A549 (cell line): ENCODE results near the gene UBE2E1. TPM values are rescaled to one million over a fixed set of nuclear protein-coding genes. Genes with fewer than 3 reads are reported as not detected.
A peak's percentile ranks its signal among the peaks of the same experiment; 100 is the strongest.

Source experiments
- ATAC-seq, 2 experiments: fragments of 200-7000 bp in 1 of 2; fragments of >200 bp in 1 of 2; cut with Nextera tagmentation in 1 of 2; cut with Tn5 transposase in 1 of 2; 3 replicates each; pipeline versions ENCODE4 v1.8.0 to v1.9.1; 2018 to 2020; ENCODE audit warnings: mild to moderate bottlenecking in 1 of 2, moderate library complexity in 1 of 2
- CTCF ChIA-PET: fragments of 300-600 bp; sonication (Branson Sonifier 250); formaldehyde crosslinking; extraction: SDS; loops from one replicate; lab custom pipeline; 2021; ENCODE audit warnings: antibody characterized with exemption, inconsistent platforms; lab: Yijun Ruan, JAX
- POLR2A ChIA-PET: fragments of 350-600 bp; formaldehyde crosslinking; extraction: SDS; loops from one replicate; lab custom pipeline; 2021; ENCODE audit warnings: antibody characterized with exemption, inconsistent platforms; lab: Yijun Ruan, JAX
- DNase-seq, 2 experiments: peaks; one replicate each; pipeline versions ENCODE4 v3.0.0 to v3.0.0-alpha.2; 2011 to 2016; ENCODE audit warnings: low read depth in 1 of 2, low spot score in 1 of 2
- FAIRE-seq: peaks from 2 replicates; lab custom pipeline; 2011; peaks lifted over from hg19 to GRCh38; lab: Jason Lieb, UNC
- H3K27ac ChIP-seq, 2 experiments: fragments of >200 bp; sonication (Bioruptor Twin); formaldehyde crosslinking; 3 replicates each; pipeline ENCODE4 v1.5.1; 2016 to 2017
- H3K4me1 ChIP-seq: fragments of >200 bp; sonication (Bioruptor Twin); formaldehyde crosslinking; 3 replicates; pipeline ENCODE4 v1.6.1; 2016
- H3K4me2 ChIP-seq: fragments of >200 bp; sonication (Bioruptor Twin); formaldehyde crosslinking; 3 replicates; pipeline ENCODE4 v1.6.1; 2016
- H3K4me3 ChIP-seq: fragments of >200 bp; sonication (Bioruptor Twin); formaldehyde crosslinking; 3 replicates; pipeline ENCODE4 v1.5.1; 2016
- H3K9me3 ChIP-seq: fragments of >200 bp; sonication (Bioruptor Twin); formaldehyde crosslinking; 3 replicates; pipeline ENCODE4 v1.6.1; 2016
- BCL3 ChIP-seq: fragments of >200 bp; sonication (Bioruptor Twin); formaldehyde crosslinking; IDR thresholded peaks from 3 replicates; pipeline ENCODE4 v1.6.1; 2016
- CBX2 ChIP-seq: fragments of 200-600 bp; sonication (generic); IDR thresholded peaks from 2 replicates; pipeline ENCODE4 v1.6.1; 2016; ENCODE audit warnings: low read depth, mild to moderate bottlenecking, borderline replicate concordance
- CEBPB ChIP-seq, 2 experiments: fragments of >200 bp in 1 of 2; sonication (Bioruptor Twin) in 1 of 2; formaldehyde crosslinking in 1 of 2; IDR thresholded peaks; 2 replicates each; pipeline ENCODE4 v1.6.1; 2012 to 2016
- CHD4 ChIP-seq: fragments of 200-600 bp; sonication (generic); IDR thresholded peaks from 2 replicates; pipeline ENCODE4 v1.6.1; 2016; ENCODE audit warnings: antibody characterized with exemption, mild to moderate bottlenecking, borderline replicate concordance
- CTCF ChIP-seq: fragments of >200 bp; sonication (Bioruptor Twin); formaldehyde crosslinking; IDR thresholded peaks from 3 replicates; pipeline ENCODE4 v1.5.1; 2016
- EHMT2 ChIP-seq: fragments of 200-600 bp; sonication (generic); IDR thresholded peaks from 2 replicates; pipeline ENCODE4 v1.6.1; 2016; ENCODE audit warnings: antibody characterized with exemption, low read depth, mild to moderate bottlenecking, moderate library complexity
- ELK1 ChIP-seq: fragments of 150-350 bp; IDR thresholded peaks from 2 replicates; pipeline ENCODE4 v1.6.1; 2014; ENCODE audit warnings: low read depth, mild to moderate bottlenecking, low read length
- HDAC2 ChIP-seq: fragments of 200-600 bp; sonication (generic); IDR thresholded peaks from 2 replicates; pipeline ENCODE4 v1.6.1; 2016
- HES2 ChIP-seq: fragments of >200 bp; sonication (Bioruptor Twin); formaldehyde crosslinking; IDR thresholded peaks from 2 replicates; pipeline ENCODE4 v1.6.1; 2016
- HOXB5 ChIP-seq: fragments of 250-450 bp; sonication (Bioruptor Pico); IDR thresholded peaks from 2 replicates; pipeline ENCODE4 v1.5.0; 2020; ENCODE audit warnings: mild to moderate bottlenecking, moderate library complexity
- JUN ChIP-seq, 2 experiments: fragments of >200 bp; sonication (Bioruptor Twin); formaldehyde crosslinking; IDR thresholded peaks; 2 replicates in 1 of 2; 3 replicates in 1 of 2; pipeline ENCODE4 v1.6.1; 2016 to 2017
- JUNB ChIP-seq: fragments of >200 bp; sonication (Bioruptor Twin); formaldehyde crosslinking; IDR thresholded peaks from 2 replicates; pipeline ENCODE4 v1.6.1; 2016
- MAFK ChIP-seq: fragments of 450-650 bp; IDR thresholded peaks from 2 replicates; pipeline ENCODE4 v1.6.1; 2014; ENCODE audit not compliant: partially characterized antibody
- MAZ ChIP-seq: fragments of 150-350 bp; IDR thresholded peaks from 2 replicates; pipeline ENCODE4 v1.6.1; 2014; ENCODE audit warnings: antibody characterized with exemption, low read depth, low read length, borderline replicate concordance
- NPAS2 ChIP-seq: fragments of 250-450 bp; sonication (Bioruptor Pico); IDR thresholded peaks from 2 replicates; pipeline ENCODE4 v1.8.0; 2022; ENCODE audit warnings: mild to moderate bottlenecking, moderate library complexity, borderline replicate concordance
- NR3C1 ChIP-seq: fragments of >200 bp; sonication (Bioruptor Twin); formaldehyde crosslinking; IDR thresholded peaks from 3 replicates; pipeline ENCODE4 v1.6.1; 2017
- PHF8 ChIP-seq: fragments of 200-600 bp; sonication (generic); IDR thresholded peaks from 2 replicates; pipeline ENCODE4 v1.6.1; 2016; ENCODE audit warnings: low read depth, mild to moderate bottlenecking, antibody characterized with exemption, moderate library complexity, borderline replicate concordance
- POLR2A ChIP-seq: IDR thresholded peaks from 2 replicates; pipeline ENCODE4 v1.6.1; 2012; ENCODE audit warnings: mild to moderate bottlenecking, low read length
- RAD21 ChIP-seq, 2 experiments: fragments of >200 bp in 1 of 2; sonication (Bioruptor Twin) in 1 of 2; formaldehyde crosslinking in 1 of 2; IDR thresholded peaks in 1 of 2; conservative IDR thresholded peaks in 1 of 2; 2 replicates in 1 of 2; 3 replicates in 1 of 2; pipeline ENCODE4 v1.6.1; 2012 to 2018; ENCODE audit warnings: inconsistent platforms in 1 of 2
- RFX5 ChIP-seq: fragments of 450-650 bp; IDR thresholded peaks from 2 replicates; pipeline ENCODE4 v1.7.1; 2014; ENCODE audit warnings: antibody characterized with exemption, mild to moderate bottlenecking, moderate library complexity
- SMC3 ChIP-seq: fragments of >200 bp; sonication (Bioruptor Twin); formaldehyde crosslinking; IDR thresholded peaks from 3 replicates; pipeline ENCODE4 v1.6.1; 2018; ENCODE audit warnings: inconsistent platforms
- SREBF2 ChIP-seq: fragments of 450-650 bp; IDR thresholded peaks from 2 replicates; pipeline ENCODE4 v1.6.1; 2014; ENCODE audit warnings: mild to moderate bottlenecking, moderate library complexity
- TP53 ChIP-seq: fragments of 250-450 bp; sonication (Bioruptor Pico); IDR thresholded peaks from 2 replicates; pipeline ENCODE4 v1.5.0; 2021; ENCODE audit warnings: mild to moderate bottlenecking, moderate library complexity
- ZNF302 ChIP-seq: fragments of 250-450 bp; sonication (Bioruptor Pico); IDR thresholded peaks from 2 replicates; pipeline ENCODE4 v1.9.0; 2021; ENCODE audit warnings: inconsistent platforms, mild to moderate bottlenecking, moderate library complexity
- WGBS: methylation state at CpG from one replicate; pipeline ENCODE4 v1.1.6; 2017; ENCODE audit errors: missing lambda C conversion rate; 5-methylcytosine and 5-hydroxymethylcytosine counted together
- polyA minus RNA-seq: library from RNA; depleted of rRNA, polyadenylated mRNA; stranded (reverse); fragments of >200 nt; gene quantifications from 2 replicates; pipeline ENCODE4 v1.2.3, GENCODE V29; 2011; rRNA and poly(A)+ RNA removed
- polyA plus RNA-seq, 4 experiments: library from polyadenylated mRNA; depleted of rRNA in 3 of 4; stranded (reverse); fragments of >200 nt; fragmentation: RNase III in 1 of 4; extraction: RNeasy Plus Mini Kit Qiagen cat#74134 plus additional on column Dnase treatment in 1 of 4; gene quantifications; 2 replicates in 3 of 4; 3 replicates in 1 of 4; pipeline ENCODE4 v1.2.3, GENCODE V29; 2011 to 2017

UBE2E1 gene
- 171 and 198 TPM in 2 replicates for polyA plus RNA-seq (2011; rRNA removed)
- 59.9 and 61.9 TPM in 2 replicates for polyA plus RNA-seq (2012; cell fraction: cytosol; rRNA removed)
- polyA plus RNA-seq (2012; cell fraction: nucleus; rRNA removed) = 22.3 and 29.9 TPM in 2 replicates
- 151 to 156 TPM (median 151 TPM) in 3 replicates for polyA plus RNA-seq (2017; fragmentation: RNase III; extraction: RNeasy Plus Mini Kit Qiagen cat#74134 plus additional on column Dnase treatment)
- 51.7 and 53.0 TPM in 2 replicates for polyA minus RNA-seq

- Histone ChIP-seq H3K4me1 (peaks cover 34% of the 10 kb centered on the region), H3K27ac (peak within 1 kb of the TSS; percentile 97 to 98), H3K9me3 (no peaks in the 10 kb centered on the region), H3K4me2 (peak within 1 kb of the TSS; percentile 88), H3K4me3 (peak within 1 kb of the TSS; percentile 71)
- WGBS = 3% methylated on average over 6 of the region's 82 CpGs
- ChIA-PET CTCF (no interaction called here), POLR2A (interaction anchor here (0.9 to 1.5 kb wide), 2 partner anchors 137 to 164 kb away, joined by 3 read pairs; no protein-coding TSS in a partner anchor)
- ATAC-seq (peak; percentile 74 to 83), FAIRE-seq (no peak), DNase-seq (peak; percentile 58 to 72)
- TF ChIP-seq TP53 = no peak
- TF ChIP-seq RAD21 (conservative IDR thresholded peaks at IDR 0.05 in 1 of 2, IDR thresholded peaks at IDR 0.05 in 1 of 2) = no peak
- no peak for TF ChIP-seq HOXB5 (CRISPR knock-in tag)
- peak in 1 of 2 experiments; percentile 70; a peak in 4 of 5 replicates for TF ChIP-seq JUN (IDR thresholded peaks at IDR 0.05)
- TF ChIP-seq BCL3 = no peak; the same call in 2 of the 3 replicates
- TF ChIP-seq CBX2 = no peak
- TF ChIP-seq PHF8 = peak; percentile 22; the same call in 1 of the 2 replicates
- no peak for TF ChIP-seq RFX5
- TF ChIP-seq CHD4 = no peak
- TF ChIP-seq SMC3 = no peak
- TF ChIP-seq ZNF302 (CRISPR knock-in tag) = no peak
- no peak for TF ChIP-seq MAZ
- no peak for TF ChIP-seq NR3C1
- no peak for TF ChIP-seq EHMT2
- no peak for TF ChIP-seq ELK1
- TF ChIP-seq CEBPB (IDR thresholded peaks at IDR 0.05) = no peak
- no peak for TF ChIP-seq MAFK
- TF ChIP-seq CTCF = no peak
- TF ChIP-seq HDAC2 = no peak
- no peak for TF ChIP-seq JUNB
- peak; percentile 72 for TF ChIP-seq POLR2A
- TF ChIP-seq SREBF2 = no peak
- no peak for TF ChIP-seq HES2
- no peak for TF ChIP-seq NPAS2 (CRISPR knock-in tag)
Measured at GRCh38 chr3:23805633-23806533, at the start of gene UBE2E1. UBE2E1 (plus strand) TSS chr3:23805955; CDS start chr3:23807270, 1,315 bp downstream.
